ENCODE data around the gene PAK3.

DNA sequence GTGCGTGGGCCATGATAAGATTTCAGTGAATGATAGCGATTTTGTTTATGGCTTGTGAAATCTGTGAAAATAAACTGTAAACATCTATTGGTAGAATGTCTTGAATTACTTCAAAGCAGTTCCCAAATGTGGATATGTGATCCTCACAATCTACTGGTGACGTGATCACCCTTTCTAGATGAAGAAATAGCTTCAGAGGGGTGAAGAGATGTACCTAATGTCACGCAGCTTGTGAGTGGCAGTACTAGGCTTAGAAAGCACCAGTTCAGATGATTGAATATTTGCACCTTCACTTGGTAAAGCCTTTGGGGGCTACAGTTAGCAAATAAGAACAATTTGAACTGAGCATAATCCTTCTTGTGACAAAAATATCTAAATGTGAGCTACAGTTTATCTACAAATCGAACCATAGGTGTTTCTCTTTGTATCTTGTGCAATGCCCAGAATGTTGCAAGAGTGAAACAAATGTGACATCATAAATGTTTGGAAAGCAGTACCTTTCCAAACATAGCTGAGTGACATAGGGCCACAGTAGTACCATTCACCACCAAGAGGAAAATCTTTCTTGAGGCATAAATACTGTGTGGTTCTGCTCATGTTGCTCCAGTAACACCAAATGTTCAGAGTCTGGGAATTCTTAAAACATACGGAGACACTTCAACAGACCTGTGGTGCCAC is 14.2 kb downstream of the PAK3 start:
- TF ChIP-seq MYC (IDR thresholded peaks at IDR 0.05; ENCODE audit: low read depth, low read length) = no peak
- no peak for TF ChIP-seq FOS (IDR thresholded peaks at IDR 0.05; ENCODE audit: borderline replicate concordance, insufficient read depth, low read length)
- no peak for TF ChIP-seq EZH2 (IDR thresholded peaks at IDR 0.05; ENCODE audit: borderline replicate concordance, low read depth, low read length, severe bottlenecking)
- TF ChIP-seq, protein P1, sequence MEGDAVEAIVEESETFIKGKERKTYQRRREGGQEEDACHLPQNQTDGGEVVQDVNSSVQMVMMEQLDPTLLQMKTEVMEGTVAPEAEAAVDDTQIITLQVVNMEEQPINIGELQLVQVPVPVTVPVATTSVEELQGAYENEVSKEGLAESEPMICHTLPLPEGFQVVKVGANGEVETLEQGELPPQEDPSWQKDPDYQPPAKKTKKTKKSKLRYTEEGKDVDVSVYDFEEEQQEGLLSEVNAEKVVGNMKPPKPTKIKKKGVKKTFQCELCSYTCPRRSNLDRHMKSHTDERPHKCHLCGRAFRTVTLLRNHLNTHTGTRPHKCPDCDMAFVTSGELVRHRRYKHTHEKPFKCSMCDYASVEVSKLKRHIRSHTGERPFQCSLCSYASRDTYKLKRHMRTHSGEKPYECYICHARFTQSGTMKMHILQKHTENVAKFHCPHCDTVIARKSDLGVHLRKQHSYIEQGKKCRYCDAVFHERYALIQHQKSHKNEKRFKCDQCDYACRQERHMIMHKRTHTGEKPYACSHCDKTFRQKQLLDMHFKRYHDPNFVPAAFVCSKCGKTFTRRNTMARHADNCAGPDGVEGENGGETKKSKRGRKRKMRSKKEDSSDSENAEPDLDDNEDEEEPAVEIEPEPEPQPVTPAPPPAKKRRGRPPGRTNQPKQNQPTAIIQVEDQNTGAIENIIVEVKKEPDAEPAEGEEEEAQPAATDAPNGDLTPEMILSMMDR (IDR thresholded peaks at IDR 0.05; ENCODE audit: extremely low read depth in 1 of 2, insufficient read depth in 1 of 2, low read depth in 1 of 2, low read length in 2 of 2) = no peak
- TF ChIP-seq POLR2A (IDR thresholded peaks at IDR 0.05; ENCODE audit: low read depth, low read length) = no peak
- no peak for TF ChIP-seq GATA2 (IDR thresholded peaks at IDR 0.05; ENCODE audit: insufficient read depth, insufficient read length, low read depth, low read length)
- no peak for TF ChIP-seq POLR2AphosphoS5 (IDR thresholded peaks at IDR 0.05; ENCODE audit: insufficient read depth, low read depth, low read length)
